Right atrium auricular region (tissue), 2 donors: ENCODE measurements around the gene NFASC. TPM values are rescaled to one million over a fixed set of nuclear protein-coding genes. Genes with fewer than 3 reads are reported as not detected.

Experiments used
- DNase-seq: peaks from one replicate; pipeline ENCODE4 v3.0.0-alpha.2; 2019; ENCODE audit warnings: low spot score
- H3K27ac ChIP-seq, 2 donors: fragments of 200-600 bp; sonication (generic); 1 replicate in 1 of 2; 2 replicates in 1 of 2; pipeline ENCODE4 v1.5.1; 2016 to 2019
- H3K27me3 ChIP-seq, 2 donors: fragments of 200-600 bp; sonication (generic); one replicate each; pipeline versions ENCODE4 v1.5.1 to v1.6.0; 2017 to 2019
- H3K36me3 ChIP-seq: fragments of 200-600 bp; sonication (generic); one replicate; pipeline ENCODE4 v1.5.1; 2016
- H3K4me1 ChIP-seq, 2 donors: fragments of 200-600 bp; sonication (generic); one replicate each; pipeline versions ENCODE4 v1.5.1 to v1.6.0; 2017 to 2019
- H3K4me3 ChIP-seq, 2 donors: fragments of 200-600 bp; sonication (generic); 1 replicate in 1 of 2; 2 replicates in 1 of 2; pipeline ENCODE4 v1.5.1; 2017 to 2019; ENCODE audit warnings: mild to moderate bottlenecking in 1 of 2, moderate library complexity in 1 of 2
- H3K9me3 ChIP-seq, 2 donors: fragments of 200-600 bp; sonication (generic); one replicate each; pipeline ENCODE4 v1.5.1; 2019
- total RNA-seq, 2 donors: library from RNA; depleted of rRNA; stranded (reverse); fragments of >200 nt; gene quantifications; one replicate each; pipeline ENCODE4 v1.1.0, GENCODE V29; 2016
- TF ChIP-seq, protein P1 (sequence below), 2 donors: fragments of 200-600 bp; sonication (generic); IDR thresholded peaks; one replicate each; pipeline ENCODE4 v1.5.1; 2019; ENCODE audit warnings: antibody characterized with exemption in 2 of 2

Gene NFASC
- total RNA-seq, 2 donors from 2014 or later, result 38.5 to 45.9 TPM

DNA sequence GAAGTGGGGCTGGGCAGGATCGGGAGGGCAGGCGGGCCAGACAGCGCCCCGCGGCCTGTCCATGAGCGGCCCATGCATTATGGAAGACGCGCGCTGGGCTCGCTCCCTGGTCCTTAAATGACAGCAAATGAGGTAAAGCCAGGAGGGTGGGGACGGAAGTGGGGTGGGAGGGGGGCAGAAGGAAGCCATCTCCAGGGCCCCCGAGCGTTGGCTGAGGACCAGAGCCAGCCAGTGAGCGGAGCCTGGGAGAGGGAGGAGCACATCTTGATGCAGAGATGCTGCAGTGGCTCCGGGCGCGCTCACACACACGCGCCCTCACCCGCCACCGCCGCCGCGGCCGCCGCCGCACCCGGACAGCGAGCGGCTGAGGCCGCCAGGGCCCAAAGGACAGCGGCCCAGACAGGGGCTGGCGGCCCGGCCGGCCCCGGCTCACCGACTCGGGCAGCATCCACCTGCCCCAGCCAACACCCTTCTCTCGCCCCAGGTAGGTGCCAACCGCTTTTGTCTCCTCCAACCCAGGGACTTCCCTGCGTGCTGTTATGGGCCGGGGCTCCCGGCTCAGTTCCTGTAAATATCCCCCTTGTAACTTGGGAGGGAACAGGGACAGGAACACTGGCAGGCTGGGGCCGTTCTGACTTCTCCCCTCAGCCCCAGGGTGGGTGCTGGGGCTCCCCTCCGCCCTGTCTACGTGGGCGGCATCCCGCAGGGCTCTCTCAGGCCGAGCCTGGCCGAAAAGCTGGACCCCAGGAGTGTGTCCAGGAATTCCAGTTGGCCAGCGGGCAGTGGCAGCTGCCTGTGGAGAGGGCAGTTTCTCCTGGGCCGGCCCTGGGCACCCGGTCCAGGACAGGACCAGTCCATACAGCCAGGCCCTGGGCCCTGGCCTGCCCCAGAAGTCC, 172.5 kb downstream of the NFASC start, which contains the start of gene CNTN2:
CNTN2 (plus strand) TSS at position 302 of the 896 bp plus-strand sequence. CDS start 9,974 bp downstream, outside the sequence.
- Histone ChIP-seq H3K4me3 (peak within 1 kb of the TSS in 1 of 2 donors; percentile 30), H3K9me3 (no peaks in the 10 kb centered on the region), H3K27me3 (peaks cover 0 to 20% of the 10 kb centered on the region in 2 donors), H3K36me3 (no peaks in the 10 kb centered on the region), H3K27ac (no peak within 1 kb of the TSS), H3K4me1 (peaks cover 0 to 9% of the 10 kb centered on the region in 2 donors)
- no peak for DNase-seq
- TF ChIP-seq, protein P1, sequence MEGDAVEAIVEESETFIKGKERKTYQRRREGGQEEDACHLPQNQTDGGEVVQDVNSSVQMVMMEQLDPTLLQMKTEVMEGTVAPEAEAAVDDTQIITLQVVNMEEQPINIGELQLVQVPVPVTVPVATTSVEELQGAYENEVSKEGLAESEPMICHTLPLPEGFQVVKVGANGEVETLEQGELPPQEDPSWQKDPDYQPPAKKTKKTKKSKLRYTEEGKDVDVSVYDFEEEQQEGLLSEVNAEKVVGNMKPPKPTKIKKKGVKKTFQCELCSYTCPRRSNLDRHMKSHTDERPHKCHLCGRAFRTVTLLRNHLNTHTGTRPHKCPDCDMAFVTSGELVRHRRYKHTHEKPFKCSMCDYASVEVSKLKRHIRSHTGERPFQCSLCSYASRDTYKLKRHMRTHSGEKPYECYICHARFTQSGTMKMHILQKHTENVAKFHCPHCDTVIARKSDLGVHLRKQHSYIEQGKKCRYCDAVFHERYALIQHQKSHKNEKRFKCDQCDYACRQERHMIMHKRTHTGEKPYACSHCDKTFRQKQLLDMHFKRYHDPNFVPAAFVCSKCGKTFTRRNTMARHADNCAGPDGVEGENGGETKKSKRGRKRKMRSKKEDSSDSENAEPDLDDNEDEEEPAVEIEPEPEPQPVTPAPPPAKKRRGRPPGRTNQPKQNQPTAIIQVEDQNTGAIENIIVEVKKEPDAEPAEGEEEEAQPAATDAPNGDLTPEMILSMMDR (IDR thresholded peaks at IDR 0.05), result no peak

DNA sequence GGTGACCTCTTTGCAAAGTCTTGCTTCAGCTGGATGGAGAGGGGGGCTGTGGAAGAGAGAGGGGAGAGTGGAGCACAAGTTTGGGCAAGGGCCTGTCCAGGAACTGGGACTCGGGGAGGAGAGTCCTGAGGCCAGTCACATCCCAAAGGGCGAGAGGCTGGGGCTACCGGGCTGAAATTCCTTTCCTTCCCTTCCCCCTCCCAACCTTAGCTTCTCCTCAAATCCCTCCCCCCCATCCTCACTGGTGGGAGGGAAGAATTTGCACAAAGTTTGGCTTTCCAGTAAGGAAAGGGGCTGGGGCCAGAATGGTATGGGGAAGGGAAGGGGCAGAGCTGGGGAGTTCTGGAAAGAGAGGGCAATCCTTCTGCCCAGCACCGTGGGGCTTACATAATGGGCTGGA, 173.2 kb downstream of the NFASC start:
- Histone ChIP-seq H3K27ac (no peak overlapping the region), H3K4me1 (peaks cover 0 to 9% of the 10 kb centered on the region in 2 donors), H3K27me3 (peaks cover 0 to 20% of the 10 kb centered on the region in 2 donors), H3K4me3 (no peak overlapping the region), H3K9me3 (no peaks in the 10 kb centered on the region), H3K36me3 (no peaks in the 10 kb centered on the region)
- TF ChIP-seq, protein P1 (IDR thresholded peaks at IDR 0.05), result no peak
- DNase-seq, result no peak

GRCh38 chr1:205044741-205045140, 174.1 kb downstream of the NFASC start:
- no peaks in the 10 kb centered on the region for H3K36me3 ChIP-seq
- peaks cover 0 to 9% of the 10 kb centered on the region in 2 donors for H3K4me1 ChIP-seq
- no peak overlapping the region for H3K4me3 ChIP-seq
- DNase-seq, result no peak
- H3K9me3 ChIP-seq, result no peaks in the 10 kb centered on the region
- peaks cover 0 to 20% of the 10 kb centered on the region in 2 donors for H3K27me3 ChIP-seq
- TF ChIP-seq, protein P1 (IDR thresholded peaks at IDR 0.05), result no peak
- no peak overlapping the region for H3K27ac ChIP-seq

- no peak for DNase-seq
- TF ChIP-seq, protein P1 (IDR thresholded peaks at IDR 0.05), result no peak
- H3K4me1 ChIP-seq, result peaks cover 0 to 9% of the 10 kb centered on the region in 2 donors
- H3K4me3 ChIP-seq, result no peak overlapping the region
- no peaks in the 10 kb centered on the region for H3K36me3 ChIP-seq
- no peaks in the 10 kb centered on the region for H3K9me3 ChIP-seq
- H3K27me3 ChIP-seq, result peaks cover 0 to 20% of the 10 kb centered on the region in 2 donors
- H3K27ac ChIP-seq, result no peak overlapping the region
Observed at GRCh38 chr1:205045146-205045545, 174.5 kb downstream of the NFASC start.

GRCh38 chr1:205046870-205047269, 176.2 kb downstream of the NFASC start:
- Histone ChIP-seq H3K4me3 (no peak overlapping the region), H3K36me3 (no peaks in the 10 kb centered on the region), H3K9me3 (no peaks in the 10 kb centered on the region), H3K27me3 (peaks cover 0 to 20% of the 10 kb centered on the region in 2 donors), H3K27ac (no peak overlapping the region), H3K4me1 (peaks cover 0 to 9% of the 10 kb centered on the region in 2 donors)
- no peak for DNase-seq
- TF ChIP-seq, protein P1 (IDR thresholded peaks at IDR 0.05), result no peak
